Heart left ventricle (tissue), 16 donors: ENCODE data around the gene SORCS2. TPM values are rescaled to one million over a fixed set of nuclear protein-coding genes. Genes with fewer than 3 reads are reported as not detected.
A peak's percentile ranks its signal among the peaks of the same experiment; 100 is the strongest.

Source experiments
- ATAC-seq, 4 donors: fragments of 200-7000 bp; cut with Tn5 transposase; one replicate each; pipeline ENCODE4 v1.9.1; 2020 to 2022; ENCODE audit warnings: moderate library complexity in 4 of 4, mild to moderate bottlenecking in 3 of 4, moderate number of reproducible peaks in 1 of 4
- DNase-seq, 5 donors: peaks; one replicate each; pipeline ENCODE4 v3.0.0-alpha.2; 2020
- H3K27ac ChIP-seq, 12 donors: fragments of 200-600 bp; sonication (generic) in 4 of 12; one replicate each; pipeline versions ENCODE4 v1.5.0 to v1.8.0; 2016 to 2022; ENCODE audit warnings: mild to moderate bottlenecking in 2 of 12
- H3K27me3 ChIP-seq, 9 donors: fragments of 200-600 bp; sonication (generic) in 2 of 9; one replicate each; pipeline versions ENCODE4 v1.5.1 to v1.8.0; 2016 to 2022; ENCODE audit warnings: mild to moderate bottlenecking in 3 of 9
- H3K36me3 ChIP-seq, 9 donors: fragments of 200-600 bp; sonication (generic) in 2 of 9; one replicate each; pipeline versions ENCODE4 v1.5.0 to v1.8.0; 2018 to 2022; ENCODE audit warnings: mild to moderate bottlenecking in 2 of 9
- H3K4me1 ChIP-seq, 12 donors: fragments of 200-600 bp; sonication (generic) in 4 of 12; one replicate each; pipeline versions ENCODE4 v1.5.0 to v1.8.0; 2016 to 2022; ENCODE audit warnings: mild to moderate bottlenecking in 3 of 12
- H3K4me3 ChIP-seq, 12 donors: fragments of 200-600 bp; sonication (generic) in 4 of 12; one replicate each; pipeline versions ENCODE4 v1.5.0 to v1.8.0; 2017 to 2022; ENCODE audit warnings: mild to moderate bottlenecking in 9 of 12, moderate library complexity in 4 of 12
- H3K9me3 ChIP-seq, 12 donors: fragments of 200-600 bp; sonication (generic) in 4 of 12; one replicate each; pipeline versions ENCODE4 v1.5.0 to v1.8.0; 2016 to 2022; ENCODE audit warnings: mild to moderate bottlenecking in 1 of 12
- POLR2A ChIP-seq, 2 donors: fragments of 450-650 bp; IDR thresholded peaks; one replicate each; pipeline ENCODE4 v1.6.1; 2017; ENCODE audit warnings: antibody characterized with exemption in 2 of 2, mild to moderate bottlenecking in 2 of 2, moderate library complexity in 2 of 2
- WGBS, 4 donors: extraction: QIAGEN DNeasy Blood & Tissue Kit in 2 of 4; methylation state at CpG; one replicate each; pipeline versions ENCODE4 v1.1.5 to v1.1.7; 2013 to 2018; 5-methylcytosine and 5-hydroxymethylcytosine counted together
- intact Hi-C, 10 donors: fragments of 100-400 bp; cut with DNase I; formaldehyde crosslinking; loops; one replicate each; pipeline versions ENCODE4 v1.11.1 to v1.14.2; 2022
- polyA plus RNA-seq, 2 donors: library from polyadenylated mRNA; stranded (reverse); fragments of 200-250 nt; gene quantifications; one replicate each; pipeline ENCODE4 v1.2.3, GENCODE V29; 2013
- total RNA-seq, 9 donors: library from RNA; depleted of rRNA in 2 of 9; stranded (reverse); fragments of >200 nt in 2 of 9; fragmentation: NEBNext Ultra II Directional in 3 of 9; extraction: Animal tissue kit (Norgen Biotek cat#: 25700) in 3 of 9; gene quantifications; one replicate each; pipeline versions ENCODE4 v1.1.0 to v1.2.4, GENCODE V29; 2016 to 2023
- TF ChIP-seq, protein P1 (sequence below), 12 donors: fragments of 200-600 bp; sonication (generic) in 4 of 12; IDR thresholded peaks; one replicate each; pipeline versions ENCODE4 v1.5.0 to v1.8.0; 2018 to 2022; ENCODE audit warnings: antibody characterized with exemption in 12 of 12, mild to moderate bottlenecking in 5 of 12
- donor health status: ischemic (EF 13 %, LVEDD 7.1; RV severe dilation, severe dysfunction).
- donor health status: healthy with polysubstance abuse.
- donor health status: DM: no; HTN: yes; CAD: no.
- donor health status: DM: no; HTN: no; CAD: no.
- donor health status: ischemic (EF 25% LVEDD 6.9; RV normal size, moderate dysfunction).
- donor health status: ischemic (EF 25% LVEDD 5.7; RV mildly dilated, moderate dysfunction).
- donor health status: healthy.
- donor health status: DM: yes; HTN: yes; CAD: no.
- donor health status: ischemic (EF 35%, LVEDD 5.7; RV mildly dilated, moderate dysfunction).
- donor health status: nonischemic (EF 11% LVEDD 7.7; RV severe dilation, severe dysfunction).
- donor health status: DM: yes; HTN: yes; CAD: no.
- donor health status: PGD.
- donor health status: ischemic (EF 29% LVEDD 5.4; RV normal size, mild dysfunction).
- donor health status: nonischemic (EF 23%, LVEDD 6.1; RV moderate dilation, normal function).

The SORCS2 gene
- total and polyA plus RNA-seq, 11 donors, result 0.28 to 5.5 (median 2.4) TPM

DNA sequence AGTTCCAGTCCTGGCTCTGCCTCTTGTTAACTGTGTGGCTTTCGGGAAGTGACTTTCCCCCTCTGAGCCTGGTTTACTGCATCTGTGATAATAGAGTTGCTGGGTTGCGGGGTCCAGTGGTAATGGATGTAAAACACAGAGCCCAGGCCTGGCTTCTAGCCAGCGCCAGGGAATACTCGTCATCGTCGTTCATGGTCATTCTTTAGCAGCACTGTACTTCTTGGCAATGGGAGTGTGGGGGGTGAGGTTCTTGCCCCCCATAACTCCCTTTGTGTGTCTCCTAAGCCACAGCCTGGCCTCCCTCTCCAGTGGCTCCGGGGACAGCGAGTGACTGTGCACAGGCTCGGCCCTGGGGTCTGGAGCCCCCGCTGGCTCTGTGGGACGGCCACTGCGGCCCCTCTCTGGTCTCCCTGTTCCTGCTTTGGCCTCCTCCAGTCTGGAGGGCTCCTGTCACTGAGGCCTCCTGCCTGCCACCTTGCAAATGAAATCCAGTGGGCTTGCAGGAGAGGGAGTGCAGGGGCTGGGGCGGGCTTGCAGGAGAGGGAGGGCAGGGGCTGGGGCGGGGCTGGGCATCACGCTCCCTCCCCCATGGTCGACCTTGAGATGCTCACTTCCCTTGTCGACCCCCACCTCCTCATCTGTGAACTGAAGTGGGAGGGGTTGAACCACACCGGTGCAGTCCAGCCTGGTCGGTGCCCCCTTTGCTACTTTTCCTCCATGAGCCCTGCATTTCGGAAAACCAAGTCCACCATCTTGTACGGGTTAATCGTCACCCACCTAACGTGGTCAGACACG, 229.2 kb downstream of the SORCS2 start:
- 78 to 87% (median 84%) methylated on average over 24 of the region's 24 CpGs for WGBS, 4 donors
- intact Hi-C loops, result no loop called here

DNA sequence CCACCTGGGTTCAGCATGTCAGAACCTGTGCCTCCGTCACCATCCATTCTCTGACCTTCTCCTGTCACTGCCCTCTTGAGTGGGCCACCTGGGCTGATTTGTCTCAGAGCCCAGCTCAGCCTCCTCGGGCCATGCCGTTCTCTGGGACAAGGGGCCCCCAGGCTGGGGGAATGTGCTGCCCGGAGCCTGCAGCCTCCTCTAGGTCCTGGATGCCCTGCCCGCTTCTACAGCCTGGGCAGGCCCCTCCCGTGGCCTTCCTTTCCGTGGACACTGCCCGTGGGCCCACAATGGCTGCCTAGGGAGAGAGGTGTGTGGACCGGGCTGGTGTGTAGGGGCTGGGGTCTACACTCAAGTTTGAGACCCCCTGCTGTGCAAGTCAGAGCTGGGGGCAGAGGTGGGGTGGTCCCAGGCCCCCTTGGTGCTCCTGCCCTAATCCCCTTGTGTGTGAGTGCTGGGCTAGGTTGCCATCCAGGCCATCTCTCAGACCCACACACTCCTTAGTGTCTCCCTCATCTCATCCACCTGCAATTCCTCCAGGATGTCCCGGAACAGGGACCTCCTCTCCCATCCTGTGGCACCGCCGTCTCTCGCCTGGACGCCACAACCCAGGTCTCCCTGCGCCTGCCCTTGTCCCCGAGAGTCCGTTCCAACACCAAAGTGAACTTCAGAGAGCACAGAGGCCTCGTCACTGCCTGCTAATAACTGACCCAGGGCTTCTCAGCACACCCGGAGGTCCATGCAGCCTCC, 230.0 kb downstream of the SORCS2 start:
- Histone ChIP-seq H3K4me3 (no peak overlapping the region), H3K36me3 (no peaks in the 10 kb centered on the region), H3K27me3 (no peaks in the 10 kb centered on the region), H3K27ac (no peak overlapping the region), H3K4me1 (no peaks in the 10 kb centered on the region), H3K9me3 (peaks cover 0 to 7% (median 0%) of the 10 kb centered on the region in 12 donors)
- TF ChIP-seq POLR2A (IDR thresholded peaks at IDR 0.05), result no peak
- TF ChIP-seq, protein P1, sequence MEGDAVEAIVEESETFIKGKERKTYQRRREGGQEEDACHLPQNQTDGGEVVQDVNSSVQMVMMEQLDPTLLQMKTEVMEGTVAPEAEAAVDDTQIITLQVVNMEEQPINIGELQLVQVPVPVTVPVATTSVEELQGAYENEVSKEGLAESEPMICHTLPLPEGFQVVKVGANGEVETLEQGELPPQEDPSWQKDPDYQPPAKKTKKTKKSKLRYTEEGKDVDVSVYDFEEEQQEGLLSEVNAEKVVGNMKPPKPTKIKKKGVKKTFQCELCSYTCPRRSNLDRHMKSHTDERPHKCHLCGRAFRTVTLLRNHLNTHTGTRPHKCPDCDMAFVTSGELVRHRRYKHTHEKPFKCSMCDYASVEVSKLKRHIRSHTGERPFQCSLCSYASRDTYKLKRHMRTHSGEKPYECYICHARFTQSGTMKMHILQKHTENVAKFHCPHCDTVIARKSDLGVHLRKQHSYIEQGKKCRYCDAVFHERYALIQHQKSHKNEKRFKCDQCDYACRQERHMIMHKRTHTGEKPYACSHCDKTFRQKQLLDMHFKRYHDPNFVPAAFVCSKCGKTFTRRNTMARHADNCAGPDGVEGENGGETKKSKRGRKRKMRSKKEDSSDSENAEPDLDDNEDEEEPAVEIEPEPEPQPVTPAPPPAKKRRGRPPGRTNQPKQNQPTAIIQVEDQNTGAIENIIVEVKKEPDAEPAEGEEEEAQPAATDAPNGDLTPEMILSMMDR (IDR thresholded peaks at IDR 0.05), result no peak
- DNase-seq (peak in 2 of 5 donors; percentile 13 to 55), ATAC-seq (no peak)
- WGBS, 4 donors, result 83 to 93% (median 86%) methylated on average over 19 of the region's 19 CpGs
- intact Hi-C loops, result no loop called here

More for the DNA sequence above, 229.2 kb downstream of the SORCS2 start:
- Histone ChIP-seq H3K4me1 (no peaks in the 10 kb centered on the region), H3K27me3 (no peaks in the 10 kb centered on the region), H3K9me3 (peaks cover 0 to 7% (median 0%) of the 10 kb centered on the region in 12 donors), H3K27ac (no peak overlapping the region), H3K36me3 (no peaks in the 10 kb centered on the region), H3K4me3 (no peak overlapping the region)
- no peak for ATAC-seq
- TF ChIP-seq, protein P1 (IDR thresholded peaks at IDR 0.05), result no peak
- no peak for TF ChIP-seq POLR2A (IDR thresholded peaks at IDR 0.05)
- peak in 1 of 5 donors; percentile 7 for DNase-seq

DNA sequence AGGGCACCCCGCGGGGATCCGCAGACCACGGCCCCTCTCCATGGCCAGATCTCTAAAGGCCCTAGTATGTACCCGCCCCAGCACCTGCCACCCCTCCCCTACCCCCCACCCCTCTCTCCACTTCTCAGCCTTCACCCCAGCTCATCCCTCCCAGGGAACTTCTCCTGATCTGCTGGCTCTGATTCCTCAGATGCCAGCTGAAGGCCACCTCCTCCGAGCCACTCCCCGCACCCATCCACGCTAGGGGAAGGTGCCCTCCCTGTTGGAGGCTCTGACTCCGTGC, 230.5 kb downstream of the SORCS2 start:
- ATAC-seq (no peak), DNase-seq (peak in 1 of 5 donors; percentile 3)
- H3K27me3 ChIP-seq, result no peaks in the 10 kb centered on the region
- H3K9me3 ChIP-seq, result peaks cover 0 to 7% (median 0%) of the 10 kb centered on the region in 12 donors
- H3K36me3 ChIP-seq, result no peaks in the 10 kb centered on the region
- H3K4me3 ChIP-seq, result no peak overlapping the region
- H3K27ac ChIP-seq, result no peak overlapping the region
- H3K4me1 ChIP-seq, result no peaks in the 10 kb centered on the region
- TF ChIP-seq, protein P1 (IDR thresholded peaks at IDR 0.05), result no peak
- TF ChIP-seq POLR2A (IDR thresholded peaks at IDR 0.05), result no peak
- WGBS, 4 donors, result 89 to 92% (median 91%) methylated on average over 9 of the region's 9 CpGs
- intact Hi-C loops, result no loop called here

DNA sequence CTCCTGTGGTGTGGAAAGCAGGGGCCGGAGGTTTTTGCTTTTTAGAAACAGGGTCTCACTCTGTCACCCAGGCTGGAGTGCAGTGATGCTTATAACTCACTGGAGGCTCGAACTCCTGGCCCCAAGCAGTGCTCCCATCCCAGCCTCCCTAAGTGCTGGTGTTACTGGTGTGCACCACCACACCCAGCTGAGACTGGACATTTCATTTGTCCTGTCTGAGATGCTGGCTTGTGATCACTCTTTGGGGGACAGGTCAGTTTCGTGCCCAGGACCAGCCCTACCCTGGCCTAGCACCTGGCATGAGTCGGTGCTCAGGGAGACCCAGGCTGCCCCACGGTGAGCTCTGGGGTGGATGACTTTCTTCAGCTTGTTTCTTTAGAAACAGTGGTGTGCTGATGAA, 231.1 kb downstream of the SORCS2 start:
- H3K4me3 ChIP-seq, result no peak overlapping the region
- H3K4me1 ChIP-seq, result no peaks in the 10 kb centered on the region
- peak in 2 of 5 donors; percentile 3 to 45 for DNase-seq
- no peaks in the 10 kb centered on the region for H3K36me3 ChIP-seq
- ATAC-seq, result no peak
- no peaks in the 10 kb centered on the region for H3K27me3 ChIP-seq
- no peak for TF ChIP-seq POLR2A (IDR thresholded peaks at IDR 0.05)
- TF ChIP-seq, protein P1 (IDR thresholded peaks at IDR 0.05), result no peak
- no peak overlapping the region for H3K27ac ChIP-seq
- 72 to 91% (median 88%) methylated on average over 4 to 5 of the region's 5 CpGs for WGBS, 4 donors
- intact Hi-C loops, result no loop called here
- peaks cover 0 to 6% (median 0%) of the 10 kb centered on the region in 12 donors for H3K9me3 ChIP-seq
